Measurements from ENCODE around the gene SKI.

DNA sequence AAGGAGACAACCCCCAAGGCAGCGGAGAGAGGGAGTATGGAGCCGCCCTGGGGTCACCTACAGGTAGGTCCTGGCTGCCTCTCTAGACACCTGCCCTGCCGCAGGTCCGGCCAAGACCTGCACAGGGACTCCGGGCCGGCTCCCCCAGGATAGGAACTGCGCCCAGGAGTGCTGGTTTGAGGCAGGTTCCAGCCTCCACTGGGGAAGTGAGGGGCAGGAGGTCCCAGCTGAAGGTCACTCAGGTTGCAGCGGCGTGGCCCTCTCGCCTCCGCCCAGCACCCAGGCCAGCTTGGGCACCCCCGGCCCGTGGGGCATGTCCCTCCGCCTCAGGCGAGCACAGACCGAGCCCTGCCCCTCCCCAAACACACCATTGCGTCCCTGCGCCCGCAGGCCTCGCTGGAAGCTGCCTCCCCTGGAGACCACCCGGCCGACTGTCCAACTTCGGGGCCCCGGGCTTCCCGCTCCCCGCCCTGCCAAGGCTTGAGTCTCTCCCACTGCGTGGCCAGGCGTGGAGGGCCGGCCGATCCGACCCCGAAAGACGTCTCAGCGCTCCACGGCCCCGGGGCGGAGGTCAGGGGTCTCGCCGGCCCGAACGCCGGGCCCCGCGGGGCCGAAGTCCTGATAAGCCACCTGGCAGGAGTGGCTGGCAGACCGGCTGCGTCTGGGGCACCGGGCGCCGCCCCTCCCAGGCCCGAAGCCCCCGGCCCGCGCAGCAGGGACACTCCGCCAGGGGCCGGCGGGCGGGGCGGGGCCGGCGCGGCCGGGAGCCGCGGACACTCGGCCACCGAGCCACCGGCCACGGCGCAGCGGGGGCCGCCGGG, 1.4 kb upstream of the SKI start:
- no peak for TF ChIP-seq JUN (IDR thresholded peaks at IDR 0.05; ENCODE audit: low read depth, low read length)
- TF ChIP-seq, protein P1, sequence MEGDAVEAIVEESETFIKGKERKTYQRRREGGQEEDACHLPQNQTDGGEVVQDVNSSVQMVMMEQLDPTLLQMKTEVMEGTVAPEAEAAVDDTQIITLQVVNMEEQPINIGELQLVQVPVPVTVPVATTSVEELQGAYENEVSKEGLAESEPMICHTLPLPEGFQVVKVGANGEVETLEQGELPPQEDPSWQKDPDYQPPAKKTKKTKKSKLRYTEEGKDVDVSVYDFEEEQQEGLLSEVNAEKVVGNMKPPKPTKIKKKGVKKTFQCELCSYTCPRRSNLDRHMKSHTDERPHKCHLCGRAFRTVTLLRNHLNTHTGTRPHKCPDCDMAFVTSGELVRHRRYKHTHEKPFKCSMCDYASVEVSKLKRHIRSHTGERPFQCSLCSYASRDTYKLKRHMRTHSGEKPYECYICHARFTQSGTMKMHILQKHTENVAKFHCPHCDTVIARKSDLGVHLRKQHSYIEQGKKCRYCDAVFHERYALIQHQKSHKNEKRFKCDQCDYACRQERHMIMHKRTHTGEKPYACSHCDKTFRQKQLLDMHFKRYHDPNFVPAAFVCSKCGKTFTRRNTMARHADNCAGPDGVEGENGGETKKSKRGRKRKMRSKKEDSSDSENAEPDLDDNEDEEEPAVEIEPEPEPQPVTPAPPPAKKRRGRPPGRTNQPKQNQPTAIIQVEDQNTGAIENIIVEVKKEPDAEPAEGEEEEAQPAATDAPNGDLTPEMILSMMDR (IDR thresholded peaks at IDR 0.05; ENCODE audit: control extremely low read depth in 1 of 3, insufficient read depth in 1 of 3, low read depth in 1 of 3, low read length in 3 of 3) = no peak
- no peak for TF ChIP-seq RAD21 (IDR thresholded peaks at IDR 0.05 in 1 of 2, conservative IDR thresholded peaks at IDR 0.05 in 1 of 2; ENCODE audit: low read depth in 2 of 2, low read length in 2 of 2)
- no peak for TF ChIP-seq EP300 (IDR thresholded peaks at IDR 0.05; ENCODE audit: borderline replicate concordance in 1 of 2, low read depth in 2 of 2, low read length in 2 of 2)
- TF ChIP-seq SP4 (IDR thresholded peaks at IDR 0.05; ENCODE audit: low read length) = no peak
- no peak for TF ChIP-seq ZNF274 (IDR thresholded peaks at IDR 0.05; ENCODE audit: borderline replicate concordance, extremely low read depth, low read length)
- TF ChIP-seq POLR2A (IDR thresholded peaks at IDR 0.05; ENCODE audit: control extremely low read depth in 1 of 2, low read depth in 2 of 2, low read length in 2 of 2) = no peak
- TF ChIP-seq, protein P2, sequence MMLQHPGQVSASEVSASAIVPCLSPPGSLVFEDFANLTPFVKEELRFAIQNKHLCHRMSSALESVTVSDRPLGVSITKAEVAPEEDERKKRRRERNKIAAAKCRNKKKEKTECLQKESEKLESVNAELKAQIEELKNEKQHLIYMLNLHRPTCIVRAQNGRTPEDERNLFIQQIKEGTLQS (IDR thresholded peaks at IDR 0.05; ENCODE audit: insufficient read depth, low read depth, low read length) = no peak
- no peak for TF ChIP-seq TCF12 (IDR thresholded peaks at IDR 0.05; ENCODE audit: low read depth, low read length)
- TF ChIP-seq EZH2 (IDR thresholded peaks at IDR 0.05; ENCODE audit: low read depth, low read length, severe bottlenecking) = no peak
- TF ChIP-seq GABPA (IDR thresholded peaks at IDR 0.05; ENCODE audit: borderline replicate concordance, insufficient read depth, low read length) = peak; percentile 23; the same call in 1 of the 2 replicates
- TF ChIP-seq YY1 (IDR thresholded peaks at IDR 0.05; ENCODE audit: low read depth, low read length) = no peak
- no peak for TF ChIP-seq SRF (IDR thresholded peaks at IDR 0.05; ENCODE audit: low read depth, low read length)
- TF ChIP-seq RNF2 (IDR thresholded peaks at IDR 0.05; ENCODE audit: borderline replicate concordance, low read depth, low read length, missing control alignments, poor library complexity, severe bottlenecking) = no peak

Measured in H1 (cell line).